ENCODE results near the gene PLEKHM3.
"Not testable (repeated sequence)": the region's sequence is repeated elsewhere in the genome, so short reads cannot be mapped to it uniquely, and the experiment has no call there.

Gene PLEKHM3

GRCh38 chr2:207819021-207819797 is 206.1 kb downstream of the PLEKHM3 start:
- no peak for FAIRE-seq

GRCh38 chr2:207816546-207816945 is 208.8 kb downstream of the PLEKHM3 start:
- no peak for FAIRE-seq

GRCh38 chr2:207815254-207815653 is 210.1 kb downstream of the PLEKHM3 start:
- no peak for FAIRE-seq

- FAIRE-seq, result no peak
These were observed 211.4 kb downstream of the PLEKHM3 start for GRCh38 chr2:207813942-207814341.

- no peak for FAIRE-seq
These were observed 212.0 kb downstream of the PLEKHM3 start for GRCh38 chr2:207813221-207813916.

- no peak for FAIRE-seq
These were observed 212.6 kb downstream of the PLEKHM3 start for GRCh38 chr2:207812726-207813080.

GRCh38 chr2:207812058-207812725 is 213.1 kb downstream of the PLEKHM3 start:
- FAIRE-seq, result no peak

- not testable (repeated sequence) for FAIRE-seq
These were observed 213.7 kb downstream of the PLEKHM3 start for GRCh38 chr2:207811658-207812057.

- no peak for FAIRE-seq
These were observed 215.0 kb downstream of the PLEKHM3 start for GRCh38 chr2:207810200-207810788.

- no peak for FAIRE-seq
These were observed 217.2 kb downstream of the PLEKHM3 start for GRCh38 chr2:207808119-207808518.

- no peak for FAIRE-seq
These were observed 217.8 kb downstream of the PLEKHM3 start for GRCh38 chr2:207807516-207807915.

GRCh38 chr2:207805566-207806226 is 219.6 kb downstream of the PLEKHM3 start:
- FAIRE-seq, result no peak

- no peak for FAIRE-seq
These were observed 222.7 kb downstream of the PLEKHM3 start for GRCh38 chr2:207802650-207803049.

GRCh38 chr2:207801259-207801658 is 224.1 kb downstream of the PLEKHM3 start:
- no peak for FAIRE-seq

- no peak for FAIRE-seq
These were observed 228.6 kb downstream of the PLEKHM3 start for GRCh38 chr2:207796585-207797350.

GRCh38 chr2:207792244-207792785 is 233.0 kb downstream of the PLEKHM3 start:
- no peak for FAIRE-seq

GRCh38 chr2:207791579-207792243 is 233.6 kb downstream of the PLEKHM3 start:
- no peak for FAIRE-seq

- no peak for FAIRE-seq
These were observed 234.4 kb downstream of the PLEKHM3 start for GRCh38 chr2:207790898-207791297.

GRCh38 chr2:207787800-207788199 is 237.5 kb downstream of the PLEKHM3 start:
- FAIRE-seq, result no peak

GRCh38 chr2:207787017-207787416 is 238.3 kb downstream of the PLEKHM3 start:
- FAIRE-seq, result no peak

- FAIRE-seq, result no peak
These were observed 240.4 kb downstream of the PLEKHM3 start for GRCh38 chr2:207784898-207785297.
